Gastrocnemius medialis (tissue), 4 donors: ENCODE results near the gene DUSP18. TPM values are rescaled to one million over a fixed set of nuclear protein-coding genes. Genes with fewer than 3 reads are reported as not detected.

Experiments used
- ATAC-seq, 2 donors: fragments of 150-250 bp; one replicate each; pipeline ENCODE4 v1.9.1; 2016
- DNase-seq, 2 donors: peaks; one replicate each; pipeline ENCODE4 v3.0.0-alpha.2; 2019
- H3K27ac ChIP-seq, 4 donors: fragments of 200-600 bp; sonication (generic); 1 replicate in 1 of 4; 2 replicates in 3 of 4; pipeline ENCODE4 v1.5.1; 2016 to 2018; ENCODE audit warnings: mild to moderate bottlenecking in 2 of 4, moderate library complexity in 1 of 4
- H3K27me3 ChIP-seq, 3 donors: fragments of 200-600 bp; sonication (generic) in 2 of 3; 1 replicate in 1 of 3; 2 replicates in 2 of 3; pipeline versions ENCODE4 v1.5.1 to v1.6.0; 2016 to 2019; ENCODE audit warnings: mild to moderate bottlenecking in 1 of 3, moderate library complexity in 1 of 3
- H3K36me3 ChIP-seq, 2 donors: fragments of 200-600 bp; sonication (generic) in 1 of 2; one replicate each; pipeline ENCODE4 v1.5.1; 2017 to 2018
- H3K4me1 ChIP-seq, 2 donors: fragments of 200-600 bp; sonication (generic) in 1 of 2; one replicate each; pipeline ENCODE4 v1.5.1; 2016 to 2017; ENCODE audit warnings: mild to moderate bottlenecking in 2 of 2
- H3K4me3 ChIP-seq, 4 donors: fragments of 200-600 bp; sonication (generic) in 3 of 4; 1 replicate in 1 of 4; 2 replicates in 3 of 4; pipeline ENCODE4 v1.5.1; 2016 to 2019; ENCODE audit warnings: mild to moderate bottlenecking in 2 of 4
- H3K9me3 ChIP-seq, 3 donors: fragments of 200-600 bp; sonication (generic) in 2 of 3; 1 replicate in 1 of 3; 2 replicates in 2 of 3; pipeline ENCODE4 v1.5.1; 2016 to 2019
- CTCF ChIP-seq, 5 experiments: fragments of 450-650 bp in 3 of 5; fragments of 200-600 bp in 2 of 5; sonication (generic) in 2 of 5; IDR thresholded peaks in 4 of 5; conservative IDR thresholded peaks in 1 of 5; 1 replicate in 4 of 5; 2 replicates in 1 of 5; pipeline ENCODE4 v1.5.1; 2016 to 2019; ENCODE audit warnings: antibody characterized with exemption in 5 of 5, mild to moderate bottlenecking in 3 of 5, moderate library complexity in 3 of 5
- POLR2A ChIP-seq, 2 donors: fragments of 450-650 bp; IDR thresholded peaks; one replicate each; pipeline ENCODE4 v1.6.1; 2017; ENCODE audit warnings: antibody characterized with exemption in 2 of 2, mild to moderate bottlenecking in 2 of 2, moderate library complexity in 2 of 2
- in situ Hi-C, 4 donors: fragments of 200-750 bp; cut with MboI; loops; one replicate each; pipeline versions ENCODE4 v1.15.0 to v1.8.0; 2017; ENCODE audit warnings: low sequenced_read_pairs in 4 of 4
- intact Hi-C: fragments of 100-400 bp; cut with DNase I; formaldehyde crosslinking; loops from one replicate; pipeline ENCODE4 v1.15.1; 2023; ENCODE audit warnings: low total_unique reads
- total RNA-seq, 4 donors: library from RNA; depleted of rRNA; stranded (reverse); fragments of >200 nt; gene quantifications; one replicate each; pipeline versions ENCODE4 v1.1.0 to v1.2.3, GENCODE V29; 2016

The DUSP18 gene
- total RNA-seq, 4 donors from 2014 or later: 0.82 to 4.3 (median 2.0) TPM

- no peaks in the 10 kb centered on the region for H3K9me3 ChIP-seq
- peaks cover 5 to 7% of the 10 kb centered on the region in 2 donors for H3K4me1 ChIP-seq
- in situ Hi-C loops: loop anchor here in 1 of 4 donors (10.0 kb wide), 1 partner anchor 59 kb away; the partner anchor contains the start of gene SLC35E4
- peak; percentile 70 to 71 for ATAC-seq
- no peaks in the 10 kb centered on the region for H3K36me3 ChIP-seq
- no peak for TF ChIP-seq POLR2A (IDR thresholded peaks at IDR 0.05)
- no peak for TF ChIP-seq CTCF (IDR thresholded peaks at IDR 0.05 in 4 of 5, conservative IDR thresholded peaks at IDR 0.05 in 1 of 5)
- peak overlapping the region; percentile 48 to 86 (median 74) for H3K27ac ChIP-seq
- DNase-seq: peak; percentile 25 to 40
- peak overlapping the region; percentile 53 to 75 (median 67) for H3K4me3 ChIP-seq
- intact Hi-C loops: loop anchor here (2.0 to 10.0 kb wide), 2 partner anchors 59 to 269 kb away; partner anchors contain the start of genes MTFP1 and SLC35E4
- no peaks in the 10 kb centered on the region for H3K27me3 ChIP-seq
Observed at GRCh38 chr22:30694171-30694639, 26.5 kb upstream of the DUSP18 start.

- peaks cover 5 to 7% of the 10 kb centered on the region in 2 donors for H3K4me1 ChIP-seq
- no peak overlapping the region for H3K27ac ChIP-seq
- H3K27me3 ChIP-seq: no peaks in the 10 kb centered on the region
- no peaks in the 10 kb centered on the region for H3K9me3 ChIP-seq
- in situ Hi-C loops: loop anchor here in 1 of 4 donors (10.0 kb wide), 1 partner anchor 56 kb away; the partner anchor contains the start of gene SLC35E4
- DNase-seq: no peak
- TF ChIP-seq POLR2A (IDR thresholded peaks at IDR 0.05) (no peak), CTCF (IDR thresholded peaks at IDR 0.05 in 4 of 5, conservative IDR thresholded peaks at IDR 0.05 in 1 of 5) (no peak)
- no peak for ATAC-seq
- H3K4me3 ChIP-seq: no peak overlapping the region
- H3K36me3 ChIP-seq: no peaks in the 10 kb centered on the region
- intact Hi-C loops: loop anchor here (10.0 kb wide), 1 partner anchor 266 kb away; the partner anchor contains the start of gene MTFP1
Observed at GRCh38 chr22:30691204-30691603, 23.5 kb upstream of the DUSP18 start.

DNA sequence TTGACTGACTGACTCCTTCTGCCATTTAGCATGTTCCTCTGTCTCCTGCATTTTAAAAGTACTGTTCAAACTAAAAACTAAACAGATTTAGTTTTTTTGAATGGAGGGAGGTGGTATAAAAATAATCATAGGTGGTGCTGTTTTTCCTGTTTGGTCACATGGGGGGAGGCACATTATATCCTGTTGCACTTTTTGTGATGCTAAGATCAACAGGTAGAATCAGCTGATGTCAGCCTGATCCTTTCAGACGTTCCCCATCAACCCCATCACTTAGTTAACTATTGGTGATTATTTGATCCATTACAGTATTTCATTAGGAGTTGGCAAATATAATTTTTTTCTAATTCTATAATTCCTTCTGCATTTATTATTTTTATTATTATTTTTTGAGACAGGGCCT lies 21.9 kb upstream of the DUSP18 start:
- H3K4me3 ChIP-seq: no peak overlapping the region
- H3K27ac ChIP-seq: no peak overlapping the region
- H3K9me3 ChIP-seq: no peaks in the 10 kb centered on the region
- DNase-seq (no peak), ATAC-seq (no peak)
- peaks cover 3 to 5% of the 10 kb centered on the region in 2 donors for H3K4me1 ChIP-seq
- in situ Hi-C loops (loop anchor here in 1 of 4 donors (10.0 kb wide), 1 partner anchor 55 kb away; the partner anchor contains the start of gene SLC35E4), intact Hi-C loops (loop anchor here (10.0 kb wide), 1 partner anchor 265 kb away; the partner anchor contains the start of gene MTFP1)
- H3K27me3 ChIP-seq: no peaks in the 10 kb centered on the region
- no peaks in the 10 kb centered on the region for H3K36me3 ChIP-seq
- TF ChIP-seq CTCF (IDR thresholded peaks at IDR 0.05 in 4 of 5, conservative IDR thresholded peaks at IDR 0.05 in 1 of 5) (no peak), POLR2A (IDR thresholded peaks at IDR 0.05) (no peak)

DNA sequence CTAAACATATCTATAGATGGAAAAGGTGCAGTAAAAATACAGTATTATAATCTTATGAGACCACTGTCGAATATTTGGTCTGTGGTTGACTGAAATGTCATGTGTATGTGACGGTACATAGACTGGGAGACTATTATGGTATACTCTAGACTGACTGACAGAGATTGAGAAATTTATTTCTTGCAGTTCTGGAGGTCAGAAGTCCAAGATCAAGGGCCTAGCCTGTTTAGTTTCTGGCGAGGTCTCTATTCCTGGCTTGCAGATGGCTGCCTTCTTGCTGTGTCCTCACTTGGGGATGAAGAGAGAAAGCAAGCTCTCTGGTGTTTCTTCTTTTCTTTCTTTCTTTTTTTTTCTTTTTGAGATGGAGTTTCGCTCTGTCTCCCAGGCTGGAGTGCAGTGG lies 19.7 kb upstream of the DUSP18 start:
- TF ChIP-seq CTCF (IDR thresholded peaks at IDR 0.05 in 4 of 5, conservative IDR thresholded peaks at IDR 0.05 in 1 of 5): no peak
- no peak for TF ChIP-seq POLR2A (IDR thresholded peaks at IDR 0.05)
- no peak overlapping the region for H3K4me3 ChIP-seq
- ATAC-seq (no peak), DNase-seq (no peak)
- H3K36me3 ChIP-seq: no peaks in the 10 kb centered on the region
- intact Hi-C loops (no loop called here), in situ Hi-C loops (no loop called here)
- H3K9me3 ChIP-seq: no peaks in the 10 kb centered on the region
- no peak overlapping the region for H3K27ac ChIP-seq
- no peaks in the 10 kb centered on the region for H3K4me1 ChIP-seq
- no peaks in the 10 kb centered on the region for H3K27me3 ChIP-seq
